Activated CD8-positive, alpha-beta T cell treated with anti-CD3 and anti-CD28 coated beads for 36 hours (primary cell): ENCODE data around the gene CGB7. TPM values are rescaled to one million over a fixed set of nuclear protein-coding genes. Genes with fewer than 3 reads are reported as not detected.

Experiments
- ATAC-seq: fragments of 200-7000 bp; cut with Tn5 transposase; one replicate; pipeline ENCODE4 v1.10.0; 2021; ENCODE audit warnings: mild to moderate bottlenecking, moderate library complexity
- CTCF ChIA-PET: fragments of 350-600 bp; sonication (Branson Sonifier 250); formaldehyde crosslinking; loops from one replicate; lab custom pipeline; 2021; ENCODE audit warnings: antibody characterized with exemption; lab: Charles Lee
- POLR2A ChIA-PET: fragments of 350-600 bp; sonication (Branson Sonifier 250); formaldehyde crosslinking; loops from one replicate; lab custom pipeline; 2021; ENCODE audit warnings: antibody characterized with exemption; lab: Charles Lee
- DNase-seq: peaks from one replicate; pipeline ENCODE4 v3.0.0-alpha.2; 2020
- H3K27ac Mint-ChIP-seq: one replicate; pipeline ENCODE4 v1.8.0; 2021; ENCODE audit warnings: mild to moderate bottlenecking, mixed read lengths
- H3K27me3 Mint-ChIP-seq: one replicate; pipeline ENCODE4 v1.8.0; 2021; ENCODE audit warnings: mixed read lengths
- H3K36me3 Mint-ChIP-seq: one replicate; pipeline ENCODE4 v1.8.0; 2021; ENCODE audit warnings: low read depth, mixed read lengths
- H3K4me1 Mint-ChIP-seq: one replicate; pipeline ENCODE4 v1.8.0; 2021; ENCODE audit warnings: low read depth, mixed read lengths
- H3K4me3 Mint-ChIP-seq: one replicate; pipeline ENCODE4 v1.8.0; 2021; ENCODE audit warnings: mild to moderate bottlenecking, moderate library complexity, mixed read lengths
- H3K9me3 Mint-ChIP-seq: one replicate; pipeline ENCODE4 v1.8.0; 2021; ENCODE audit warnings: mixed read lengths
- intact Hi-C: fragments of 100-400 bp; cut with micrococcal nuclease; formaldehyde crosslinking; loops from one replicate; pipeline ENCODE4 v1.10.0; 2022
- total RNA-seq, 2 experiments: library from RNA; stranded (reverse); gene quantifications; one replicate each; pipeline ENCODE4 v1.2.3, GENCODE V29; 2021
- TF ChIP-seq, protein P1 (sequence below): fragments of 200-600 bp; IDR thresholded peaks from one replicate; pipeline ENCODE4 v1.8.0; 2022; ENCODE audit warnings: antibody characterized with exemption, mild to moderate bottlenecking

The CGB7 gene
- total RNA-seq, 2 experiments from 2014 or later: not detected

DNA sequence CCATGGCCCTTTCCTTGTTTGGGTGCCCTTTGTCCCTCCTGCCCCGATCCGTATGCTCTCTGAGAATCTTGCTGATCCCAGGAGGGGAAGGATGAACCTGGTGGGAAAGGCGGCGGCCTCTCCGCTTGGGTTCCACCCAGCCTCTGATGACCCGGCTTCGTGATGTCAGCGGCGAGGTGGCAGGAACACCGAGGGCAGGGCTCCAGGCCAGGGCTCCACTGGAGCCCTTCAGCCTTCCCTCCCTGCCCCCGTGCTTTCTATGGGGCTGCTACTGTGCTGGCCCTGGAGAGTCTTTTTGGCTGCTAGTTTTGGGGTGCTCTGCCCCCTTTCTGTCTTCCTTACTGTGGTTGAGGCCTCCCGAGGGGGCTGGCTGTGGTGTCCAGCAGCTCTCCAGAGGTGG lies 44.8 kb upstream of the CGB7 start:
- Mint-ChIP-seq H3K36me3 (peaks cover 54% of the 10 kb centered on the region), H3K4me1 (peaks cover 6% of the 10 kb centered on the region), H3K9me3 (no peaks in the 10 kb centered on the region), H3K27me3 (no peaks in the 10 kb centered on the region), H3K27ac (no peak overlapping the region), H3K4me3 (no peak overlapping the region)
- TF ChIP-seq, protein P1, sequence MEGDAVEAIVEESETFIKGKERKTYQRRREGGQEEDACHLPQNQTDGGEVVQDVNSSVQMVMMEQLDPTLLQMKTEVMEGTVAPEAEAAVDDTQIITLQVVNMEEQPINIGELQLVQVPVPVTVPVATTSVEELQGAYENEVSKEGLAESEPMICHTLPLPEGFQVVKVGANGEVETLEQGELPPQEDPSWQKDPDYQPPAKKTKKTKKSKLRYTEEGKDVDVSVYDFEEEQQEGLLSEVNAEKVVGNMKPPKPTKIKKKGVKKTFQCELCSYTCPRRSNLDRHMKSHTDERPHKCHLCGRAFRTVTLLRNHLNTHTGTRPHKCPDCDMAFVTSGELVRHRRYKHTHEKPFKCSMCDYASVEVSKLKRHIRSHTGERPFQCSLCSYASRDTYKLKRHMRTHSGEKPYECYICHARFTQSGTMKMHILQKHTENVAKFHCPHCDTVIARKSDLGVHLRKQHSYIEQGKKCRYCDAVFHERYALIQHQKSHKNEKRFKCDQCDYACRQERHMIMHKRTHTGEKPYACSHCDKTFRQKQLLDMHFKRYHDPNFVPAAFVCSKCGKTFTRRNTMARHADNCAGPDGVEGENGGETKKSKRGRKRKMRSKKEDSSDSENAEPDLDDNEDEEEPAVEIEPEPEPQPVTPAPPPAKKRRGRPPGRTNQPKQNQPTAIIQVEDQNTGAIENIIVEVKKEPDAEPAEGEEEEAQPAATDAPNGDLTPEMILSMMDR: no peak
- intact Hi-C loops: no loop called here
- ChIA-PET POLR2A (interaction anchor here (1.2 to 1.7 kb wide), 2 partner anchors 9 to 16 kb away, joined by 4 to 5 read pairs; no protein-coding TSS in a partner anchor), CTCF (interaction anchor here (1.1 to 1.7 kb wide), 2 partner anchors 12 to 124 kb away, joined by 3 to 7 read pairs; partner anchors contain the start of gene LIN7B)
- DNase-seq (no peak), ATAC-seq (no peak)

DNA sequence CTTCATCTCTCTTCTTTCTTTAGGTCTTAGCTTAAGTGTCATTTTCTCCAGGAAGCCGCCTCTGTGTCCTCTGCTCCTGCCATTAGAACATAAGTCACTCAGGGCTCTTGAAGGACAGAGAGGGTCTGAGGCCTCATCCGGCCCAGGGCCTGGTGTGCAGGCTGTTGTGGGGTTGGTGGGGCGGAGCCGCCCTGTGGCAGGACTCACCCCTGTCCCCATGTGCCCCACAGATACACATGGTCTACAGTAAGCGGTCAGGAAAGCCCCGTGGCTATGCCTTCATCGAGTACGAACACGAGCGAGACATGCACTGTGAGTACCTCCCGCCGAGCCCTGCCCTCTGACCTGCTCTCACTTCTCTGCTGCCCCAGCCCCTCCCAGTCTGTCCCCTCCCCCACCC lies 43.6 kb upstream of the CGB7 start:
- Mint-ChIP-seq H3K27ac (no peak overlapping the region), H3K4me1 (peaks cover 2% of the 10 kb centered on the region), H3K4me3 (no peak overlapping the region), H3K27me3 (no peaks in the 10 kb centered on the region), H3K36me3 (peaks cover 47% of the 10 kb centered on the region), H3K9me3 (no peaks in the 10 kb centered on the region)
- TF ChIP-seq, protein P1: no peak
- ATAC-seq: no peak
- POLR2A ChIA-PET: interaction anchor here (0.9 to 1.0 kb wide), 2 partner anchors 12 to 107 kb away, joined by 3 to 5 read pairs; partner anchors contain the start of genes LIN7B and RUVBL2
- CTCF ChIA-PET: interaction anchor here (1.4 kb wide), 1 partner anchor 13 kb away, joined by 6 read pairs; the partner anchor contains the start of gene LIN7B
- intact Hi-C loops: no loop called here
- no peak for DNase-seq

DNA sequence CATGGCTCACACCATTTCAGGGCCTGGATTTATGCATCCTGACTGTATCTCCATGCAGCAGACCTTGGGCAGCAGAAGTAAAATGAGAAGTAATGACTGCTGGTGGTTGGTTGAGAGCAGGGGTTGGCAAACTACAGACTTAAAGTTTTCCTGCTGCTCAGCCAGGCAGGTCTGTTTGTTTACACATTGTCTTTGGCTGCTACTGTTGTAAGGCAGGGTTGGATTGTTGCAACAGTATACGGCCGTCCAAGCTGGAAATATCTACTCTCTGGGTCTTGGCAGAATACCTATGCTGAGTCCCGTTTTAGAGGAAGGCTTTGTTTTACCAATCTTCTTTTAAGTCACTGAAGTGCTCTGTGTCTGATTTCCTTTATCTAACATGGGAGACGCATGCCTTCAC lies 41.2 kb upstream of the CGB7 start:
- H3K36me3 Mint-ChIP-seq: peaks cover 45% of the 10 kb centered on the region
- POLR2A ChIA-PET: interaction anchor here (0.5 to 1.8 kb wide), 3 partner anchors 12 to 1500 kb away, joined by 3 to 7 read pairs (median 7); partner anchors contain the start of gene LIN7B
- no peak for ATAC-seq
- H3K27ac Mint-ChIP-seq: no peak overlapping the region
- CTCF ChIA-PET: interaction anchor here (1.4 to 2.8 kb wide), 13 partner anchors 11 to 214 kb away, joined by 3 to 52 read pairs (median 12); partner anchors contain the start of gene LIN7B
- intact Hi-C loops: loop anchor here (5.0 kb wide), 1 partner anchor 49 kb away; no protein-coding TSS in a partner anchor
- no peaks in the 10 kb centered on the region for H3K9me3 Mint-ChIP-seq
- H3K4me3 Mint-ChIP-seq: no peak overlapping the region
- TF ChIP-seq, protein P1: no peak
- H3K27me3 Mint-ChIP-seq: no peaks in the 10 kb centered on the region
- no peaks in the 10 kb centered on the region for H3K4me1 Mint-ChIP-seq
- DNase-seq: no peak

DNA sequence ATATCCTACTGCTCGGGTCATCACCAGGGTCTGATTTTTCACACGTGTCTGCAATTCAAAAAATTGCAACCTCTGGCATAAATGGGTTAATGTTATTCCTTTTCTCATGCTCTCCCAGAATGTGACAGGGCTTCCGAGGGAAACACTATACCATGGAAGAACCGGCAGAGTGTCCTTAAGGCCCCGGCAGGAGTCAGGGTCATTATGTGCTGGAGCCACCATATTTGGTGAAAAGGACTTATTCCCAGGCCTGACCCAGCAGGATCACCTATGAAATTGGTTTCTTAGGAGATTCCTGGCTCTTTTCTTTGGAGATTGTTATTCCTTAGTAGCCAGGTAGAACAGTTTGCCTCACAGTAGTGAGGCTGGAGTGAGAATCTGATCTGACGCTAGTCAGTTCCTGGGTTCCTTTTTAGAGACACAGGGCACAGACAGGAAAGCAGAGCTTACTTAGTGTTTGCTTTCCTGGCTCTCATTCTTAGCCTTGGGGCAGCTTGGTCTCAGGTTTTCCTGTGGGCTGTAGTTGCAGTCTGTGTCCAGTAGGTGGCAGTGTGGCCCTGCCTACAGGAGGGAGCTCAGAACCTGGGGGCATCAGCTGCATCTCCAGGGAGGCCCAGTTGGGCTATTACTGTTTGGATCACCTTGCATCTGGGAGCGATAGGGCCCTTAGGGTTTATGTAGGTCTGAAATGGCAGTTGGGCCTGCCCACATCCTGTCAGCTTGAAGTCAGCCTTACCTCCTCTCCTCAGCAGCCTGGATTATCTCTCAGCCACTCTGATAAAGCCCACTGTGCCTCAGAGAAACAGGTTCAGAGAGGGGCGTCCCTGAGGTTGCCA lies 40.1 kb upstream of the CGB7 start:
- TF ChIP-seq, protein P1: peak; percentile 99
- Mint-ChIP-seq H3K27ac (peak overlapping the region; percentile 46), H3K27me3 (no peaks in the 10 kb centered on the region), H3K4me1 (peaks cover 2% of the 10 kb centered on the region), H3K4me3 (no peak overlapping the region), H3K9me3 (no peaks in the 10 kb centered on the region), H3K36me3 (peaks cover 45% of the 10 kb centered on the region)
- DNase-seq: peak; percentile 81
- ChIA-PET CTCF (interaction anchor here (0.6 to 2.8 kb wide), 49 partner anchors 9 to 431 kb away, joined by 3 to 52 read pairs (median 4); partner anchors contain the start of genes CGB7, GYS1, HRC and LIN7B), POLR2A (interaction anchor here (0.7 to 1.8 kb wide), 8 partner anchors 8 to 49 kb away, joined by 3 to 7 read pairs (median 5); partner anchors contain the start of gene LIN7B)
- intact Hi-C loops: loop anchor here (5.0 kb wide), 1 partner anchor 50 kb away; no protein-coding TSS in a partner anchor
- ATAC-seq: peak; percentile 92
